Stomach (tissue), 9 donors: ENCODE data around the gene MOK. TPM values are rescaled to one million over a fixed set of nuclear protein-coding genes. Genes with fewer than 3 reads are reported as not detected.

ENCODE experiments used
- DNase-seq, 2 donors: peaks; one replicate each; pipeline versions ENCODE4 v3.0.0 to v3.0.0-alpha.2; 2013 to 2019
- H3K27ac ChIP-seq, 5 donors: fragments of 200-600 bp in 4 of 5; sonication (generic) in 4 of 5; one replicate each; pipeline ENCODE4 v1.5.1; 2013 to 2019; ENCODE audit warnings: mild to moderate bottlenecking in 1 of 5, moderate library complexity in 1 of 5
- H3K27me3 ChIP-seq, 3 donors: fragments of 200-600 bp; sonication (generic); one replicate each; pipeline ENCODE4 v1.5.1; 2017 to 2019; ENCODE audit warnings: mixed run types in 1 of 3
- H3K36me3 ChIP-seq, 4 donors: fragments of 200-600 bp; sonication (generic); 1 replicate in 3 of 4; 2 replicates in 1 of 4; pipeline ENCODE4 v1.5.1; 2016 to 2019
- H3K4me1 ChIP-seq, 4 donors: fragments of 200-600 bp; sonication (generic); one replicate each; pipeline ENCODE4 v1.5.1; 2016 to 2019
- H3K4me3 ChIP-seq, 4 donors: fragments of 200-600 bp; sonication (generic) in 3 of 4; one replicate each; pipeline ENCODE4 v1.5.1; 2016 to 2019; ENCODE audit warnings: mild to moderate bottlenecking in 1 of 4
- H3K9me3 ChIP-seq, 4 donors: fragments of 200-600 bp; sonication (generic); one replicate each; pipeline ENCODE4 v1.5.1; 2016 to 2019
- CTCF ChIP-seq, 7 experiments: fragments of 450-650 bp in 4 of 7; fragments of 200-600 bp in 3 of 7; sonication (generic) in 3 of 7; IDR thresholded peaks; one replicate each; pipeline ENCODE4 v1.5.1; 2016 to 2019; ENCODE audit warnings: antibody characterized with exemption in 7 of 7, control low read depth in 2 of 7, mild to moderate bottlenecking in 1 of 7
- EP300 ChIP-seq: sonication (generic); formaldehyde crosslinking; IDR thresholded peaks from one replicate; pipeline ENCODE4 v1.6.1; 2017; ENCODE audit warnings: antibody characterized with exemption
- POLR2A ChIP-seq, 4 donors: fragments of 450-650 bp; IDR thresholded peaks; one replicate each; pipeline ENCODE4 v1.6.1; 2016; ENCODE audit warnings: antibody characterized with exemption in 4 of 4, control low read depth in 2 of 4, mild to moderate bottlenecking in 1 of 4, moderate library complexity in 1 of 4
- POLR2AphosphoS5 ChIP-seq, 3 donors: sonication (generic); formaldehyde crosslinking; IDR thresholded peaks; one replicate each; pipeline ENCODE4 v1.6.1; 2016; ENCODE audit warnings: antibody characterized with exemption in 3 of 3
- WGBS, 5 donors: extraction: QIAGEN DNeasy Blood & Tissue Kit in 3 of 5; methylation state at CpG; one replicate each; pipeline versions ENCODE4 v1.1.5 to v1.1.7; 2013 to 2018; 5-methylcytosine and 5-hydroxymethylcytosine counted together
- intact Hi-C: fragments of 100-400 bp; cut with DNase I; formaldehyde crosslinking; loops from one replicate; pipeline ENCODE4 v1.15.1; 2023; ENCODE audit warnings: low total_unique reads
- polyA plus RNA-seq, 3 donors: library from polyadenylated mRNA; stranded (reverse); fragments of 200-250 nt; gene quantifications; one replicate each; pipeline ENCODE4 v1.2.3, GENCODE V29; 2013
- total RNA-seq, 5 donors: library from RNA; depleted of rRNA; stranded (reverse); fragments of >200 nt; gene quantifications; one replicate each; pipeline versions ENCODE4 v1.1.0 to v1.2.3, GENCODE V29; 2014 to 2016
- donor health status: healthy with polysubstance abuse.
- donor health status: Bipolar disorder and iron deficiency.
- donor health status: healthy.

The MOK gene
- total and polyA plus RNA-seq, 8 donors, result 4.2 to 46.9 (median 12.6) TPM

DNA sequence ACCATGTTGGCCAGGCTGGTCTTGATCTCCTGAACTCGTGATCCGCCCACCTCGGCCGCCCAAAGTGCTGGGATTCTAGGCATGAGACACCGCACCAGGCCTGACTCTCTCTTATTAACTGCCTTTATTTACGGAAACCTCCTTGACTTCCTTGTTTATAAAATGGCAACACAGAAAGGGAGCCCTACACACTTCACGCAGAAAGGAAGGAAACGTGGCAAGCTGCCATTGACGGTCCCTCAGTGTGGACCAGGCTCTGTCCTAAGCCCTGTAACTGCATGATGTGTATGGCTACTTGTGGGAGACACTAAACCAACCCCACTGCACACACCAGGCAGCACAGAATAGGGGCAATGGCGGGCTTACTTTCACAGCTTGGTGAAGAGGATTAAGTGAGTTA is 46.1 kb upstream of the MOK start:
- TF ChIP-seq POLR2AphosphoS5 (IDR thresholded peaks at IDR 0.05) (no peak), CTCF (IDR thresholded peaks at IDR 0.05) (no peak), POLR2A (IDR thresholded peaks at IDR 0.05) (no peak), EP300 (no peak)

GRCh38 chr14:102348376-102348775 is 43.4 kb upstream of the MOK start:
- H3K4me3 ChIP-seq, result no peak overlapping the region
- 91 to 94% (median 94%) methylated on average over 10 to 16 of the region's 16 CpGs for WGBS, 5 donors
- H3K4me1 ChIP-seq, result peaks cover 0 to 8% (median 0%) of the 10 kb centered on the region in 4 donors
- DNase-seq, result no peak
- H3K27me3 ChIP-seq, result no peaks in the 10 kb centered on the region
- intact Hi-C loops, result no loop called here
- no peaks in the 10 kb centered on the region for H3K9me3 ChIP-seq
- TF ChIP-seq POLR2AphosphoS5 (IDR thresholded peaks at IDR 0.05) (no peak), POLR2A (IDR thresholded peaks at IDR 0.05) (no peak), EP300 (no peak), CTCF (IDR thresholded peaks at IDR 0.05) (no peak)
- H3K36me3 ChIP-seq, result peaks cover 41 to 99% (median 95%) of the 10 kb centered on the region in 4 donors
- H3K27ac ChIP-seq, result no peak overlapping the region

More for the DNA sequence above, 46.1 kb upstream of the MOK start:
- H3K4me1 ChIP-seq, result peaks cover 0 to 8% (median 0%) of the 10 kb centered on the region in 4 donors
- DNase-seq, result peak in 1 of 2 donors; percentile 22
- H3K36me3 ChIP-seq, result peaks cover 44 to 99% (median 95%) of the 10 kb centered on the region in 4 donors
- WGBS, 5 donors, result 83 to 92% (median 88%) methylated on average over 10 of the region's 10 CpGs
- H3K27ac ChIP-seq, result peak overlapping the region in 3 of 5 donors; percentile 7 to 66 (median 51)
- intact Hi-C loops, result no loop called here
- no peak overlapping the region for H3K4me3 ChIP-seq
- H3K27me3 ChIP-seq, result no peaks in the 10 kb centered on the region
- no peaks in the 10 kb centered on the region for H3K9me3 ChIP-seq

GRCh38 chr14:102346645-102347044 is 41.7 kb upstream of the MOK start:
- TF ChIP-seq CTCF (IDR thresholded peaks at IDR 0.05), result no peak
- no peak for TF ChIP-seq POLR2AphosphoS5 (IDR thresholded peaks at IDR 0.05)
- TF ChIP-seq EP300, result no peak
- TF ChIP-seq POLR2A (IDR thresholded peaks at IDR 0.05), result no peak
- intact Hi-C loops, result no loop called here
- 96 to 99% (median 98%) methylated on average over 4 of the region's 4 CpGs for WGBS, 5 donors
- no peak for DNase-seq
- H3K9me3 ChIP-seq, result no peaks in the 10 kb centered on the region
- H3K27me3 ChIP-seq, result no peaks in the 10 kb centered on the region
- H3K36me3 ChIP-seq, result peaks cover 48 to 99% (median 95%) of the 10 kb centered on the region in 4 donors
- no peak overlapping the region for H3K27ac ChIP-seq
- H3K4me3 ChIP-seq, result no peak overlapping the region
- peaks cover 0 to 2% (median 0%) of the 10 kb centered on the region in 4 donors for H3K4me1 ChIP-seq

DNA sequence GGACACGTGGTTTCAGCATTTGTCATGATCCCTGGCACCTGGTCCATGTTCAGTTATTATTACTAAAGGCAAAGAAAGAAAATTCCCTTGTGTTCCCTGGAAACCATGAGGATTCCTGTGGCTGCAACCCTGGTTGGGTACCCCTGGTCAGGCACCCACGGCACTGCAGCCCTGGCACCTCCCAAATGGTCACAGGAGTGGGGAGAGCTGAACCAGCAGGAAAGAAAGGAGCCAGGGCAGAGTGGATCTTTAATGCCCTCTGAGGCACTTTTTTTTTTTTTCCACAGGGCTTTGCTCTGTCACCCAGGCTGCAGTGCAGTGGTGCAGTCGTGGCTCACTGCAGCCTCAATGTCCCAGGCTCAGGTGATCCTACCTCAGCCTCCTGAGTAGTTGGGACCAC is 40.3 kb upstream of the MOK start:
- Histone ChIP-seq H3K4me1 (no peaks in the 10 kb centered on the region), H3K9me3 (no peaks in the 10 kb centered on the region), H3K27me3 (no peaks in the 10 kb centered on the region), H3K27ac (no peak overlapping the region), H3K36me3 (peaks cover 59 to 100% (median 98%) of the 10 kb centered on the region in 4 donors), H3K4me3 (no peak overlapping the region)
- no peak for DNase-seq
- intact Hi-C loops, result no loop called here
- TF ChIP-seq CTCF (IDR thresholded peaks at IDR 0.05) (no peak), EP300 (no peak), POLR2A (IDR thresholded peaks at IDR 0.05) (no peak), POLR2AphosphoS5 (IDR thresholded peaks at IDR 0.05) (no peak)
- 80 to 87% (median 82%) methylated on average over 3 of the region's 3 CpGs for WGBS, 5 donors
